ENCODE data around the gene TPP1.
A peak's percentile ranks its signal among the peaks of the same experiment; 100 is the strongest.

TPP1 gene

GRCh38 chr11:6609502-6610015 lies 9.7 kb downstream of the TPP1 start:
- no peak for DNase-seq

GRCh38 chr11:6608726-6609501 lies 10.3 kb downstream of the TPP1 start:
- DNase-seq, result no peak

- no peak for DNase-seq
Measured at GRCh38 chr11:6608011-6608410, 11.2 kb downstream of the TPP1 start.

- peak; percentile 25 for DNase-seq
Measured at GRCh38 chr11:6607190-6607795, 11.9 kb downstream of the TPP1 start.

GRCh38 chr11:6606471-6607189 lies 12.6 kb downstream of the TPP1 start:
- DNase-seq, result peak; percentile 75

GRCh38 chr11:6604790-6605189 lies 14.4 kb downstream of the TPP1 start:
- no peak for DNase-seq

GRCh38 chr11:6604081-6604626 lies 15.1 kb downstream of the TPP1 start:
- peak; percentile 64 for DNase-seq

- peak; percentile 94 for DNase-seq
Measured at GRCh38 chr11:6603287-6604080, 15.7 kb downstream of the TPP1 start, which contains the start of the genes ILK and RRP8. TSS of gene ILK (plus strand) at chr11:6603774. CDS start at chr11:6604272, 498 bp downstream. TSS of gene RRP8 (minus strand) at chr11:6603616. CDS start at chr11:6603502, 114 bp downstream.

DNA sequence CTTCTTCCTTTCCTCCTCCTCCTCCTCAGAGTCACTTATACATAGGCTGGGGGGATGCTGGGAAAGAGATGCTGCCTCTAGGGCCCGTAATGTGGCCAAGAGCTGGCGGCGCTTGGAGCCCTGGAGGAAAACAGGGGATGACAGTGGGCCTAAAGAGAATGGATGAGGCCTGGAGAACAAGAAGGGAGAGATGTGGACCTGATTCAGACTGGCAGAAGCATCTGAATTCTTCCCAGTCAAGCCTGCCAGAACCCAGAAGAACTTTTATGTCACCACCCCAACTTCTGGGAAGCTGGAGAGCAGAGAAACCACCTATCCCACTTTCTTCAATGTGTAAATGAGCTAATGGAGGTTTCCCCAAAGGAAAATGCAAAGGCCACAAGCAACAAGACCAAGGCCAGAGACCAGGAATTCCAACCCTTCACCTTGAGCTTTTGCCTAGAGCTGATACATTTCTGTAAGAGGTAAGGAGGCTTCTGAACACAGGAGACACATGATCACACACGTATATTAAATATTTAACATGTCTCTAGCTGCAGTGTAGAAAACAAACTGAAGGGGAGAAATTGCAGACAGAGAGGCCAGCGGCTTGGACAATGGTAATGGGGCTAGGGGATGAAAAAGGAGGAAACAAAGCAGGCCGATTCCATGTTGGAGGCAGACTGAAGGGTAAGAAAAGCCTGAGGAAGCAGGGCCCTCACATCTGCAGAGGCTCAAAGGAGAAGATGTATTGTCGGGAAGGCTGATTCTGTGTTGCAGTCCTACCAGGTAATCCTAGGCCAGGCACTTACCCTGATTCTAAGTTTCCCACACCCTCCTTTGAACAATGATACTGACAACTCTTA lies 16.9 kb downstream of the TPP1 start:
- DNase-seq, result no peak

DNA sequence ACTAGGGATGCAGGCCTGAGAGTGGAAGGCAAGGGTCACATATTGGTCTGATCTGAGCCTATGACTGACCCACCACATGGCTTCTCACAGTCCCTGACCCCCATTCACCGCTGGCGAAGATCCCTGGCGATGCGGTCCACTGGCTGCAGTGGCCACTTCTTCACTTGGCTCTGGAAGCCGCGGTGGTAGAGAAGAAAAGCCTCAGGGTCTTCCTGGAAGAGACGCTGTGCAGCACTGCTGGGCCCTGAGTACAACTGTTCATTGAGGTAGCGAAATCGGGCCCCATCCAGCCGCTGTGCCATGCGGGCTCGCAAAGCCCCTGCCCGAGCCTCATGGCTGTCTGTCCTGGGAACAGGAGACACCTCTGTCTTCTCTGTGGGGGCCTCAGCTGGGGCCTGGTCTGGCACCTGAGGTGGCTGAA lies 18.2 kb downstream of the TPP1 start:
- DNase-seq, result no peak

- no peak for DNase-seq
Measured at GRCh38 chr11:6599881-6600390, 19.3 kb downstream of the TPP1 start.

DNA sequence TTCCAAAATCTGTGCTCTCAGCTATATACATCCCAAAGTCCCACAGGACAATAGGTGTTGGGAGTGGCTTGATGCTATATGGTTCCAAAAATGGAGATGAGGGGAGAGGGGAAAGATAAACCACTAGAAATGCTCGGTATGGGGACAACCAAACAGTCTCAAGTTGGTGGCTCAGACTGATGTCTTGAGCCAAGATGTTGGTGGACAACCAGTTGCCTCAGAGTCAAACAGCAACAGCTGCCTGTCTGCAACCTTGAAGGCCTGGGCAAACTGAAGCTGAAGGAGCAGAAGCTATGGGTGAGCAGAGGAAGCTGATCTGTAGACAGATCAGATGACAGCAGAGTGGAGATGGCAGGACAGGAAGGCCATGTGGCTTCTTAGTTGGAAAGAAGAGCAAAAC lies 19.8 kb downstream of the TPP1 start:
- DNase-seq, result no peak

DNA sequence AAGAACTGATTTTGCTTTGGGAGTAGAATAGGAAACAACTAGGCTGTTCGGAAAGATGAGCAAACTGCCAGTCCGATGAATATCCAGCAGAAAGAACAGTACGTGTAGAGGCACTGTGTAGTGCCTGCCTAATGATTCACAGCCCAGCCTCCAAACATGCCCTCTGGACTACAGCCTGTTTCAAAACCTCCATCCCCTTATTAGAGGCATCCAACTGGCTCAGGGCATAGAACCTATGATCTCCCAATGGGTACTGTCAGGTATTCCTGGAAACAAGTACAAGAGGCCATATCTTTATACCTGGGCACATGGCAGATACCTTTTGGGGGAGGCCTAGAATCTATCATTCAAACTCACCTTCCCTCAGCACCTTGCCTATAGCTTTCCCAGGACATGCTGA lies 20.7 kb downstream of the TPP1 start:
- DNase-seq, result no peak

- DNase-seq, result no peak
Measured at GRCh38 chr11:6596239-6596877, 22.9 kb downstream of the TPP1 start.

GRCh38 chr11:6594142-6594768 lies 25.0 kb downstream of the TPP1 start:
- no peak for DNase-seq

DNA sequence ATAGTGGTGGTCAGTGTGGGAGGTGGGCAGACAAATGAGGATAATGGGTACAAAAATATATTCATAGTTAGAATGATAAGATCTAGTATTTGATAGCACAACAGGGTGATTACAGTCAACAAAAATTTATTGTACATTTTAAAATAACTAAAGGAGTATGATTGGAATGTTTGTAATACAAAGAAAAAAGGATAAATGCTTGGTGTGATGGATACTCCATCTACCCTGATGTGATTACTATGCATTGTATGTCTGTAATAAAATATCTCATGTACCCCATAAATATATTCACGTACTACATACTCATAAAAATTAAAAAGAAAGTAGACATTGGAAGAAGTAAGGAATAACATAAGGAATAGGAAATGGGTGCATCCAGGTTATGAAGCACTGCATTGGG lies 31.2 kb downstream of the TPP1 start:
- no peak for DNase-seq

GRCh38 chr11:6587360-6587953 lies 31.8 kb downstream of the TPP1 start:
- no peak for DNase-seq

DNA sequence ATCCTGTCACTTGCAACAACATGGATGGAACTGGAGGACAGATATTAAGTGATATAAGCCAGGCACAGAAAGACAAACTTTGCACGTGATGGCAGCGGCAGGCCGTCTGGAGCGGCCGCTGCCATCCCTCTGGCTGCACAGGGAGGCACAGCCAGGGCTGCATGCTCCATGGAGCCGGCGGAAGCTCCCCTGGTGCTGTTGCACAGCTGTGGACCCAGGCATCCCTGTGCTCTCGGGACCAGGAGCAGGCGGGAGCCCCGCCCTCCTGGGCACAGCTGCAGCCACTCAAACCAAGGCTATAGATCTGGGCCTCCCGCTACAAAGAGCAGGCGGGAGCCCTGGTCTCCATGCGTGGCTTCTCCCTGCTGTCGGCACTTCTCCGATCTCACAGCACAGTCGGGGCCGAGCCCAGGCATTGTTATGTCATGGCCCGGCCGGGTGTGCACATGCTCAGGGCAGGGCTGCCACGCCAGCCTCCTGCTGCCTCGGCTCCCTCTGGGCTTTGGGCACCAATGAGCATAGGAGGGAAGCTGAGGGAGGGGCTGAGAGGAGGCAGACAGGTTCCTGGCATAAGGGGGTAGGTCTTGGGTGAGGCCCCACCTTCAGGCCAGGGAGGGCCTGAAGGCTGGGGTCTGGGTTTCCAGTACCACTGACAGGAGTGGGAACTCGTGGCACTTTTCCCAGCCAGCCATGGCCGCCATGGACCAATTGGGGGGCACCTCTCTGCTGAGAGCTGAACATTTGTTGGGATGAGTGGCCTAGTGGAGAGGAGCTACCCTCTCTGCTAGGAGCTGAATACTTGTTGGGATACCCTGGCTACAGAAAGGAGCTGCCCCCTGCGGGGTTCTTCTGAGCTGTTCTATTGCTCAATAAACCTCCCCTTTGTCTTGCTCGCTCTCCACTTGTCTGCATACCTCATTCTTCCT lies 32.5 kb downstream of the TPP1 start:
- DNase-seq, result no peak

DNA sequence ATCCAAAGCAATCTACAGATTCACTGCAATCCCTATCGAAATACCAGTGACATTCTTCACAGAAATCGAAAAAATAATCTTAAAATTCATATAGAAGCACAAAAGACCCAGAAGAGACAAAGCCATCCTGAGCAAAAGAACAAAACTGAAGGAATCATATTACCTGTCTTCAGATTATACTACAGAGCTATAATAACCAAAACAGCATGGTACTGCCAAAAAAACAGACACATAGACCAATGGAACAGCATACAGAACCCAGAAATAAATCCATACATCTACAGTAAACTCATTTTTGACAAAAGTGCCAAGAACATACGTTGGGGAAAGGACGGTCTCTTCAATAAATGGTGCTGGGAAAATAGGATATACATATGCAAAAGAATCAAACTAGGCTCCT lies 34.7 kb downstream of the TPP1 start:
- no peak for DNase-seq
